PFSK-1 (cell line): ENCODE measurements around the gene ACSM3.

Experiments
- FOXP2 ChIP-seq: optimal IDR thresholded peaks from 2 replicates; pipeline ENCODE3; 2011; ENCODE audit warnings: borderline replicate concordance, control low read depth, inconsistent platforms; ENCODE audit not compliant: insufficient read depth; ENCODE audit errors: extremely low read length, extremely low read depth
- POLR2AphosphoS5 ChIP-seq: IDR thresholded peaks from 2 replicates; pipeline ENCODE4 v1.6.1; 2012; ENCODE audit warnings: low read depth, mild to moderate bottlenecking, control low read depth, low read length, moderate library complexity
- SIN3A ChIP-seq: IDR thresholded peaks from 2 replicates; pipeline ENCODE4 v1.6.1; 2012; ENCODE audit warnings: mild to moderate bottlenecking, low read length, moderate library complexity, borderline replicate concordance; ENCODE audit not compliant: insufficient read depth
- TAF1 ChIP-seq: IDR thresholded peaks from 2 replicates; pipeline ENCODE4 v1.6.1; 2012; ENCODE audit warnings: low read length, control low read depth, borderline replicate concordance; ENCODE audit not compliant: insufficient read depth
- TF ChIP-seq, protein P1 (sequence below), 2 experiments: IDR thresholded peaks; 2 replicates each; pipeline versions ENCODE4 v1.6.1 to v1.8.0; 2011 to 2012; ENCODE audit warnings: low read depth in 2 of 2, low read length in 2 of 2, control low read depth in 1 of 2, inconsistent platforms in 1 of 2, mild to moderate bottlenecking in 1 of 2, moderate library complexity in 1 of 2; ENCODE audit not compliant: insufficient read depth in 1 of 2

DNA sequence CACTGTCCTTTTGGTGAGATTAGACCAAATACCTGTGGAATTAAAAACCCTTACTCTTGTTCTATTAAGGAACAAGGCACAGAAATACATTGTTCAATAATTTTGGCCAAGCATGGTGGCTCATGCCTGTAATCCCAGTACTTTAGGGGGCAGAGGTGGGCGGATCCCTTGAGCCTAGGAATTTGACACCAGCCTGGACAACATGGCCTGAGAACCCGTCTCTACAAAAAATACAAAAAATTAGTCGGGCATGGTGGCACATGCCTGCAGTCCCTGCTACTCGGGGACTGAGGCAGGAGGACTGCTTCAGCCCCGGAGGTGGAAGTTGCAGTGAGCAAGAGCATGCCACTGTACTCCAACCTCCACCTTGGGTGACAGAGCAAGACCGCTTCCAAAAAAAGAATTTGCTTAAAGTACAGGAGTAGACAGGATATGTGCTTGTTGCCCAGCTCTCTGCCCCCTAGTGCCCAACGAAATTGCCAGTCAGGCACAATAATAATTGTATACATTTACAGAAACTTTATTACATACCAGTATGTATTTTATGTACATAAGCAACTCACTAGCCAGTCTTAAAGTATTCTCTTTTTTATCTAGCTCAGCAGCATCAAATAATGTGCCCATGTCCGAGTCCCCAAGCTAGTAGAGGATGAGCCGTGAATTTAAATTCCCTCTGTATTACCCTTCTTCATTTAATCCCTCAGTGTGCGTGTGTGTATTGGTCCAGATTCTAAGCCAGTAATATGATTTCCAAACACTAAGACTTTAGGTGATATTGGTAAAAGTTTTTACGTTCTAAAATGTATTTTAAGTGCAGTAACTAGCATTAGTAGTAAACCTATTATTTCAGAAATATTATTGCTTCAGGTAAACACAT, 23.6 kb upstream of the ACSM3 start:
- no peak for TF ChIP-seq POLR2AphosphoS5
- TF ChIP-seq SIN3A: no peak
- TF ChIP-seq TAF1: no peak
- TF ChIP-seq, protein P1, sequence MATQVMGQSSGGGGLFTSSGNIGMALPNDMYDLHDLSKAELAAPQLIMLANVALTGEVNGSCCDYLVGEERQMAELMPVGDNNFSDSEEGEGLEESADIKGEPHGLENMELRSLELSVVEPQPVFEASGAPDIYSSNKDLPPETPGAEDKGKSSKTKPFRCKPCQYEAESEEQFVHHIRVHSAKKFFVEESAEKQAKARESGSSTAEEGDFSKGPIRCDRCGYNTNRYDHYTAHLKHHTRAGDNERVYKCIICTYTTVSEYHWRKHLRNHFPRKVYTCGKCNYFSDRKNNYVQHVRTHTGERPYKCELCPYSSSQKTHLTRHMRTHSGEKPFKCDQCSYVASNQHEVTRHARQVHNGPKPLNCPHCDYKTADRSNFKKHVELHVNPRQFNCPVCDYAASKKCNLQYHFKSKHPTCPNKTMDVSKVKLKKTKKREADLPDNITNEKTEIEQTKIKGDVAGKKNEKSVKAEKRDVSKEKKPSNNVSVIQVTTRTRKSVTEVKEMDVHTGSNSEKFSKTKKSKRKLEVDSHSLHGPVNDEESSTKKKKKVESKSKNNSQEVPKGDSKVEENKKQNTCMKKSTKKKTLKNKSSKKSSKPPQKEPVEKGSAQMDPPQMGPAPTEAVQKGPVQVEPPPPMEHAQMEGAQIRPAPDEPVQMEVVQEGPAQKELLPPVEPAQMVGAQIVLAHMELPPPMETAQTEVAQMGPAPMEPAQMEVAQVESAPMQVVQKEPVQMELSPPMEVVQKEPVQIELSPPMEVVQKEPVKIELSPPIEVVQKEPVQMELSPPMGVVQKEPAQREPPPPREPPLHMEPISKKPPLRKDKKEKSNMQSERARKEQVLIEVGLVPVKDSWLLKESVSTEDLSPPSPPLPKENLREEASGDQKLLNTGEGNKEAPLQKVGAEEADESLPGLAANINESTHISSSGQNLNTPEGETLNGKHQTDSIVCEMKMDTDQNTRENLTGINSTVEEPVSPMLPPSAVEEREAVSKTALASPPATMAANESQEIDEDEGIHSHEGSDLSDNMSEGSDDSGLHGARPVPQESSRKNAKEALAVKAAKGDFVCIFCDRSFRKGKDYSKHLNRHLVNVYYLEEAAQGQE (IDR thresholded peaks at IDR 0.05; ENCODE audit: insufficient read depth in 1 of 2, low read depth in 2 of 2, low read length in 2 of 2): no peak
- no peak for TF ChIP-seq FOXP2
